ENCODE measurements around the gene LALBA.

Gene LALBA

GRCh38 chr12:48601013-48601756 lies 31.3 kb upstream of the LALBA start:
- H3K4me3 ChIP-seq = no peak overlapping the region
- DNase-seq = no peak
- intact Hi-C loops (cut with DNase I; ENCODE audit: low total_unique reads) = no loop called here
- no peaks in the 10 kb centered on the region for H3K27me3 ChIP-seq
- H3K9me3 ChIP-seq = peaks cover 0 to 19% (median 11%) of the 10 kb centered on the region in 3 donors
- H3K36me3 ChIP-seq = no peaks in the 10 kb centered on the region
- H3K27ac ChIP-seq = no peak overlapping the region
- no peak for TF ChIP-seq CTCF (IDR thresholded peaks at IDR 0.05)
- H3K4me1 ChIP-seq = no peaks in the 10 kb centered on the region

GRCh38 chr12:48600552-48600951 lies 30.7 kb upstream of the LALBA start:
- DNase-seq = no peak
- Histone ChIP-seq H3K4me3 (no peak overlapping the region), H3K4me1 (no peaks in the 10 kb centered on the region), H3K27me3 (no peaks in the 10 kb centered on the region), H3K36me3 (no peaks in the 10 kb centered on the region), H3K9me3 (peaks cover 0 to 13% (median 6%) of the 10 kb centered on the region in 3 donors), H3K27ac (no peak overlapping the region)
- intact Hi-C loops (cut with DNase I; ENCODE audit: low total_unique reads) = no loop called here
- TF ChIP-seq CTCF (IDR thresholded peaks at IDR 0.05) = no peak

- H3K36me3 ChIP-seq = no peaks in the 10 kb centered on the region
Measured at GRCh38 chr12:48592591-48593086, 22.8 kb upstream of the LALBA start.

GRCh38 chr12:48586361-48586760 lies 16.5 kb upstream of the LALBA start:
- Histone ChIP-seq H3K4me1 (no peaks in the 10 kb centered on the region), H3K36me3 (no peaks in the 10 kb centered on the region), H3K27me3 (peaks cover 0 to 4% of the 10 kb centered on the region in 2 donors), H3K9me3 (no peaks in the 10 kb centered on the region), H3K4me3 (no peak overlapping the region), H3K27ac (no peak overlapping the region)
- intact Hi-C loops (cut with DNase I; ENCODE audit: low total_unique reads) = no loop called here
- no peak for TF ChIP-seq CTCF (IDR thresholded peaks at IDR 0.05)
- no peak for DNase-seq

More at GRCh38 chr12:48592591-48593086, 22.8 kb upstream of the LALBA start:
- intact Hi-C loops (cut with DNase I; ENCODE audit: low total_unique reads) = no loop called here
- no peak for TF ChIP-seq CTCF (IDR thresholded peaks at IDR 0.05)
- Histone ChIP-seq H3K9me3 (no peaks in the 10 kb centered on the region), H3K4me1 (no peaks in the 10 kb centered on the region), H3K27me3 (no peaks in the 10 kb centered on the region), H3K4me3 (no peak overlapping the region), H3K27ac (no peak overlapping the region)
- DNase-seq = no peak

- Histone ChIP-seq H3K27me3 (peaks cover 0 to 4% of the 10 kb centered on the region in 2 donors), H3K4me3 (no peak overlapping the region), H3K9me3 (no peaks in the 10 kb centered on the region), H3K27ac (no peak overlapping the region), H3K36me3 (no peaks in the 10 kb centered on the region), H3K4me1 (no peaks in the 10 kb centered on the region)
- no peak for DNase-seq
- TF ChIP-seq CTCF (IDR thresholded peaks at IDR 0.05) = no peak
- intact Hi-C loops (cut with DNase I; ENCODE audit: low total_unique reads) = no loop called here
Measured at GRCh38 chr12:48583728-48584127, 13.9 kb upstream of the LALBA start.

All from tibial artery (tissue), 4 donors.